Gastroesophageal sphincter (tissue), 4 donors: ENCODE data around the gene CLPTM1L. TPM values are rescaled to one million over a fixed set of nuclear protein-coding genes. Genes with fewer than 3 reads are reported as not detected.
"Not testable (repeated sequence)": the region's sequence is repeated elsewhere in the genome, so short reads cannot be mapped to it uniquely, and the experiment has no call there.

Experiments used
- ATAC-seq: fragments of 150-250 bp; one replicate; pipeline ENCODE4 v1.9.1; 2016; ENCODE audit warnings: mild to moderate bottlenecking, moderate library complexity
- H3K27ac ChIP-seq, 4 donors: fragments of 200-600 bp; sonication (generic) in 3 of 4; 1 replicate in 3 of 4; 2 replicates in 1 of 4; pipeline ENCODE4 v1.5.1; 2016 to 2019
- H3K27me3 ChIP-seq: fragments of 200-600 bp; sonication (generic); one replicate; pipeline ENCODE4 v1.5.1; 2019
- H3K36me3 ChIP-seq, 2 donors: fragments of 200-600 bp; sonication (generic); one replicate each; pipeline ENCODE4 v1.5.1; 2019; ENCODE audit warnings: control low read depth in 1 of 2
- H3K4me1 ChIP-seq, 3 donors: fragments of 200-600 bp; sonication (generic); 1 replicate in 2 of 3; 2 replicates in 1 of 3; pipeline ENCODE4 v1.5.1; 2016 to 2019; ENCODE audit warnings: control low read depth in 2 of 3
- H3K4me3 ChIP-seq, 2 donors: fragments of 200-600 bp; sonication (generic); one replicate each; pipeline ENCODE4 v1.5.1; 2019; ENCODE audit warnings: mild to moderate bottlenecking in 1 of 2, moderate library complexity in 1 of 2
- H3K9me3 ChIP-seq, 3 donors: fragments of 200-600 bp; sonication (generic); one replicate each; pipeline ENCODE4 v1.5.1; 2017 to 2019; ENCODE audit warnings: control low read depth in 2 of 3
- CTCF ChIP-seq, 4 experiments: fragments of 200-600 bp in 2 of 4; fragments of 450-650 bp in 2 of 4; sonication (generic) in 1 of 4; IDR thresholded peaks; one replicate each; pipeline ENCODE4 v1.5.1; 2017 to 2019; ENCODE audit warnings: antibody characterized with exemption in 4 of 4, mild to moderate bottlenecking in 2 of 4, moderate library complexity in 2 of 4
- EP300 ChIP-seq: sonication (generic); formaldehyde crosslinking; IDR thresholded peaks from one replicate; pipeline ENCODE4 v1.6.1; 2017; ENCODE audit warnings: antibody characterized with exemption, mild to moderate bottlenecking
- POLR2A ChIP-seq, 2 donors: fragments of 450-650 bp; IDR thresholded peaks; one replicate each; pipeline ENCODE4 v1.6.1; 2017; ENCODE audit warnings: antibody characterized with exemption in 2 of 2, mild to moderate bottlenecking in 2 of 2, moderate library complexity in 1 of 2
- POLR2AphosphoS5 ChIP-seq: sonication (generic); formaldehyde crosslinking; IDR thresholded peaks from one replicate; pipeline ENCODE4 v1.6.1; 2017; ENCODE audit warnings: antibody characterized with exemption
- WGBS, 2 donors: methylation state at CpG; one replicate each; pipeline ENCODE4 v1.1.5; 2018; ENCODE audit warnings: low coverage in 1 of 2; 5-methylcytosine and 5-hydroxymethylcytosine counted together
- total RNA-seq, 4 donors: library from RNA; depleted of rRNA; stranded (reverse); fragments of >200 nt; gene quantifications; one replicate each; pipeline ENCODE4 v1.1.0, GENCODE V29; 2016

Gene CLPTM1L
- total RNA-seq, 4 donors from 2014 or later: 83.9 to 131 (median 92.2) TPM

DNA sequence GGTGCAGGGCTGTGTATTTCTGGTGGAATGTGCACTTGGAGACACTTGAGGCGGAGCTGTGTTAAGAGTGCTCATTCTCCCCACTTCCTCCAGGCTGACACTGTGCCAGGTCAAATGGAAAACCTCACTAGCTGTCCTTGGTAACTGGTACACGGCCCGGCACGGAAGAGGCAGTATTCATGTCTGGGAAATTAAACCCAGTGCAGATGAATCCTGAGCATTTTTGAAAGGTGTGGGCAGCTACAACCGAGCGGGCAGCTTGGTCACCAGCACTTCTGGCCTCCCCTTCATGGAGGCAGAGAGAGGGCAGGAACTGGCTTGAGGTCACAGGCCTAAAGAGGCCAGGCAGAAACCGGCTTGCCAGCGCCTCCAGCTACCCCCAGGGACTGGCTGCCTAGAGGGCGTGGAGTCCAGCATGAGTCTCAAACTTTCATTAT lies 1.6 kb downstream of the CLPTM1L start:
- H3K27me3 ChIP-seq: no peaks in the 10 kb centered on the region
- H3K9me3 ChIP-seq: no peaks in the 10 kb centered on the region
- no peak overlapping the region for H3K4me3 ChIP-seq
- TF ChIP-seq CTCF (IDR thresholded peaks at IDR 0.05) (no peak), EP300 (no peak), POLR2A (IDR thresholded peaks at IDR 0.05) (no peak), POLR2AphosphoS5 (no peak)
- H3K36me3 ChIP-seq: peaks cover 0 to 52% of the 10 kb centered on the region in 2 donors
- 83 to 85% methylated on average over 4 of the region's 9 CpGs for WGBS, 2 donors
- no peak overlapping the region for H3K27ac ChIP-seq
- ATAC-seq: no peak
- H3K4me1 ChIP-seq: peaks cover 0 to 36% (median 18%) of the 10 kb centered on the region in 3 donors

GRCh38 chr5:1342711-1343110 lies 2.2 kb downstream of the CLPTM1L start:
- H3K36me3 ChIP-seq: peaks cover 0 to 58% of the 10 kb centered on the region in 2 donors
- 100% methylated on average over 3 of the region's 14 CpGs; no CpG with 5 or more reads in 1 of the 2 donors for WGBS, 2 donors

GRCh38 chr5:1342268-1342667 lies 2.6 kb downstream of the CLPTM1L start:
- no peak overlapping the region for H3K27ac ChIP-seq
- no peak for ATAC-seq
- H3K4me3 ChIP-seq: no peak overlapping the region
- no peaks in the 10 kb centered on the region for H3K27me3 ChIP-seq
- WGBS, 2 donors: 91 to 100% methylated on average over 3 to 6 of the region's 12 CpGs
- TF ChIP-seq POLR2A (IDR thresholded peaks at IDR 0.05) (no peak), EP300 (no peak), CTCF (IDR thresholded peaks at IDR 0.05) (no peak), POLR2AphosphoS5 (no peak)
- H3K4me1 ChIP-seq: peaks cover 0 to 36% (median 18%) of the 10 kb centered on the region in 3 donors
- no peaks in the 10 kb centered on the region for H3K9me3 ChIP-seq
- H3K36me3 ChIP-seq: peaks cover 0 to 63% of the 10 kb centered on the region in 2 donors

More at GRCh38 chr5:1342711-1343110, 2.2 kb downstream of the CLPTM1L start:
- H3K9me3 ChIP-seq, ATAC-seq, H3K27ac ChIP-seq, H3K27me3 ChIP-seq, H3K4me3 ChIP-seq: not testable (repeated sequence)
- peaks cover 0 to 36% (median 18%) of the 10 kb centered on the region in 3 donors for H3K4me1 ChIP-seq

- ATAC-seq: no peak
- Histone ChIP-seq H3K4me3 (no peak overlapping the region), H3K27me3 (no peaks in the 10 kb centered on the region), H3K36me3 (peaks cover 0 to 67% of the 10 kb centered on the region in 2 donors), H3K4me1 (peaks cover 0 to 36% (median 18%) of the 10 kb centered on the region in 3 donors), H3K27ac (no peak overlapping the region), H3K9me3 (no peaks in the 10 kb centered on the region)
- 72% methylated on average over 2 of the region's 15 CpGs; no CpG with 5 or more reads in 1 of the 2 donors for WGBS, 2 donors
- TF ChIP-seq CTCF (IDR thresholded peaks at IDR 0.05): no peak
- no peak for TF ChIP-seq POLR2AphosphoS5
- no peak for TF ChIP-seq EP300
Measured at GRCh38 chr5:1341863-1342262, 3.0 kb downstream of the CLPTM1L start.

- Histone ChIP-seq H3K36me3 (peaks cover 0 to 87% of the 10 kb centered on the region in 2 donors), H3K4me1 (peaks cover 0 to 23% (median 9%) of the 10 kb centered on the region in 3 donors)
- H3K27me3 ChIP-seq, H3K27ac ChIP-seq, H3K9me3 ChIP-seq, H3K4me3 ChIP-seq, ATAC-seq: not testable (repeated sequence)
- no CpG with 5 or more reads among the region's 17 CpGs for WGBS, 2 donors
Measured at GRCh38 chr5:1339818-1340210, 5.1 kb downstream of the CLPTM1L start.

DNA sequence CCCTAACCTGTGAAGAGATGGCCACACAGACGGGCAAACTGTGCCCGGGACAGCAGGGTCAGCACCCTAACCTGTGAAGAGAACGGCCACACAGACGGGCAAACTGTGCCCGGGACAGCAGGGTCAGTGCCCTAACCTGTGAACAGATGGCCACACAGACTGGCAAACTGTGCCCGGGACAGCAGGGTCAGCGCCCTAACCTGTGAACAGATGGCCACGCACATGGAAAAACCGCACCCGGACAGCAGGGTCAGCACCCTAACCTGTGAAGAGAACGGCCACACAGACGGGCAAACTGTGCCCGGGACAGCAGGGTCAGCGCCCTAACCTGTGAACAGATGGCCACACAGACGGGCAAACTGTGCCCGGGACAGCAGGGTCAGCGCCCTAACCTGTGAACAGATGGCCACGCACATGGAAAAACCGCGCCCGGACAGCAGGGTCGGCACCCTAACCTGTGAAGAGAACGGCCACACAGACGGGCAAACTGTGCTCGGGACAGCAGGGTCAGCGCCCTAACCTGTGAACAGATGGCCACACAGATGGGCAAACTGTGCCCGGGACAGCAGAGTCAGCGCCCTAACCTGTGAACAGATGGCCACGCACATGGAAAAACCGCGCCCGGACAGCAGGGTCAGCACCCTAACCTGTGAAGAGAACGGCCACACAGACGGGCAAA lies 5.6 kb downstream of the CLPTM1L start:
- not testable (repeated sequence) for H3K27me3 ChIP-seq
- WGBS, 2 donors: 60% methylated on average over 1 of the region's 34 CpGs; no CpG with 5 or more reads in 1 of the 2 donors

More for the DNA sequence above, 5.6 kb downstream of the CLPTM1L start:
- not testable (repeated sequence) for H3K4me3 ChIP-seq, ATAC-seq, H3K27ac ChIP-seq, H3K9me3 ChIP-seq
- Histone ChIP-seq H3K36me3 (peaks cover 0 to 92% of the 10 kb centered on the region in 2 donors), H3K4me1 (peaks cover 0 to 21% (median 9%) of the 10 kb centered on the region in 3 donors)
